AG04449 (cell line): ENCODE results near the gene NOC2L.
A peak's percentile ranks its signal among the peaks of the same experiment; 100 is the strongest.

ENCODE experiments used
- CTCF ChIA-PET: fragments of 350-600 bp; formaldehyde crosslinking; extraction: SDS; loops from one replicate; lab custom pipeline; 2021; ENCODE audit warnings: antibody characterized with exemption; lab: Yijun Ruan, JAX
- POLR2A ChIA-PET: fragments of 400-600, 350-600 bp; formaldehyde crosslinking; extraction: SDS; loops from one replicate; lab custom pipeline; 2020; ENCODE audit warnings: antibody characterized with exemption, inconsistent platforms; lab: Yijun Ruan, JAX
- DNase-seq: peaks from one replicate; pipeline ENCODE4 v3.0.0-alpha.2; 2010; ENCODE audit warnings: low read depth, low spot score
- H3K4me3 ChIP-seq: 2 replicates; pipeline ENCODE4 v1.5.1; 2011; ENCODE audit warnings: low read depth, mild to moderate bottlenecking, control low read depth, low read length
- TF ChIP-seq, protein P1 (sequence below): IDR thresholded peaks from one replicate; pipeline ENCODE4 v1.5.1; 2011; ENCODE audit warnings: mild to moderate bottlenecking, moderate library complexity, low read length, control low read depth, inconsistent platforms; ENCODE audit not compliant: insufficient read depth; ENCODE audit errors: missing control alignments

Gene NOC2L

GRCh38 chr1:941015-941587, 18.0 kb downstream of the NOC2L start:
- H3K4me3 ChIP-seq, result peak overlapping the region; percentile 15; the same call in 1 of the 2 replicates
- no peak for DNase-seq
- TF ChIP-seq, protein P1, sequence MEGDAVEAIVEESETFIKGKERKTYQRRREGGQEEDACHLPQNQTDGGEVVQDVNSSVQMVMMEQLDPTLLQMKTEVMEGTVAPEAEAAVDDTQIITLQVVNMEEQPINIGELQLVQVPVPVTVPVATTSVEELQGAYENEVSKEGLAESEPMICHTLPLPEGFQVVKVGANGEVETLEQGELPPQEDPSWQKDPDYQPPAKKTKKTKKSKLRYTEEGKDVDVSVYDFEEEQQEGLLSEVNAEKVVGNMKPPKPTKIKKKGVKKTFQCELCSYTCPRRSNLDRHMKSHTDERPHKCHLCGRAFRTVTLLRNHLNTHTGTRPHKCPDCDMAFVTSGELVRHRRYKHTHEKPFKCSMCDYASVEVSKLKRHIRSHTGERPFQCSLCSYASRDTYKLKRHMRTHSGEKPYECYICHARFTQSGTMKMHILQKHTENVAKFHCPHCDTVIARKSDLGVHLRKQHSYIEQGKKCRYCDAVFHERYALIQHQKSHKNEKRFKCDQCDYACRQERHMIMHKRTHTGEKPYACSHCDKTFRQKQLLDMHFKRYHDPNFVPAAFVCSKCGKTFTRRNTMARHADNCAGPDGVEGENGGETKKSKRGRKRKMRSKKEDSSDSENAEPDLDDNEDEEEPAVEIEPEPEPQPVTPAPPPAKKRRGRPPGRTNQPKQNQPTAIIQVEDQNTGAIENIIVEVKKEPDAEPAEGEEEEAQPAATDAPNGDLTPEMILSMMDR, result no peak
- ChIA-PET CTCF (interaction anchor here (1.3 to 7.6 kb wide), 7 partner anchors 11 to 42 kb away, joined by 3 to 67 read pairs (median 7); no protein-coding TSS in a partner anchor), POLR2A (interaction anchor here (0.8 kb wide), 1 partner anchor 26 kb away, joined by 3 read pairs; no protein-coding TSS in a partner anchor)

DNA sequence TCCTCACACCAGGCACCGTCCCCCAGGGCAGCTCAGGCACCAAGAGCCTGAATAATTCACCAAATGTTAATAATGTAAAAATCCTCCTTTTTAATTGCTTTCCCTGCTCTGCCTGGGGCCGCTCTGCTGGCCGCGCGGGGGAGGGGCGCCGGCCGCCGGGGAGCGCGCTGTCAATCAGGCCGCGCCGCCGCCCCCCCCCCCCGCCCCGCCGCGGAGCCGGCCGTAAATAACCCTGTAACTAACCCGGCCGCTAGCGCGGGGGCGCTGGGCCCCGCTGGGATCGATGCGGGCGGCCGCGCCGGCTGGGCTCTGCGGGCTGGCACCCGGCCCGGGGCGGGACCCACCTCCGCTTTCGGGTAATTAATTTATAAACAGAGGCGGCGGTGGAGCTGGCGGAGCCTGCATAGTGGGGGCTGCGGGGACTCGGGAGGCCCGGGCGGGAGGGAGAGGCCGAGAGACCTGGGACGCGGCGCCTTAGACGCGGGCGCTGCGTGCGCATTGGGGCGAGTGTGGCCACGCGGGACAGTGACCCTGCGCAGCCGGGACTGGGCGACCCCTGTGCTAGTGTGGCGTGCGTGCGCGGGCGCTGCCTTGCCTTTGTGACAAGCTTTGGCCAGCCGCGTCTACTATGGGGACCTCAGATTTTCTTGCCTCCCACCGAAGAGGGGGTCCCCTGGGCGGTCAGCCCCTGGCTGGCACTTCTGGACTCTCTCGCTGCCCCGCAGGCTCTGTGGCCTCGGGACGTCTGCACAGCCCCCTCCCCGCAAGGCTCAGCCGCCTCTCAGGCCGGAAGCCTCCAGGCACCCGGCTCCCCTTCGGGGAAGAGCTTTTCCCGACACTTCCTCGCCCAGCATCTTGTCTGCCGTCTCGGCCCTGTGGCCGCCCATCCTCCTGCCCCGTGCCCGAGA, 18.7 kb downstream of the NOC2L start:
- TF ChIP-seq, protein P1, result no peak
- ChIA-PET POLR2A (interaction anchor here (0.8 to 1.2 kb wide), 2 partner anchors 10 to 26 kb away, joined by 3 read pairs; no protein-coding TSS in a partner anchor), CTCF (interaction anchor here (1.3 to 7.6 kb wide), 6 partner anchors 12 to 43 kb away, joined by 3 to 67 read pairs (median 8); no protein-coding TSS in a partner anchor)
- no peak for DNase-seq
- H3K4me3 ChIP-seq, result peak overlapping the region; percentile 29

DNA sequence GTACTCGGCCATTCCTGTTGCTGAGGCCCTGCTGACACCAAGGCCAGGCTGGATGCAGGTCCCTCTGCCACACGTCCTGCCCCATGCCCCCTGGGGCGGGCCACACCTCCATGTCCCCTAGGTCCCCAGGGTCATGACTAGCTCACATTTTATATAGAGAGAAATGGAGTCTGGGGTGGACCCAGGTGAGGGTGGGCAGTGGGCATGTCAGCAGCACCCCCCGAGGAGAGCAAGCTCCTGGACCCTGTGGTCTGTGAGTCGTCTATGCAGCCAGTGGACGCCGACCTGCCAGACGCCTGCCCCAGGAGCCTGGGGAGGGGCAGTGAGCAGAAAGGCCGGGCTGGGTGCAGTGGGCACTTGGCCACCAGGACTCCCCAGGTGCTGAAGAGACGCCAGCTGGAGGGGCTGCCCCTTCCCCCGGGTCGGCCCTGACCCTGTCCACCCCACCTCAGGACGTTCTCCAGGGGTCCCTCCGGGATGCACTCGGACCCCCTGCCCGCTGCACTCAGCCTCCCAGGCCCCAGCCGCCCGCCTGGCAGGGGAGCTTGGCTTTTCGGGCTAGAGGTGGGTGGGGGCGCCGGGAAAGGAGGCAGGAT, 19.4 kb downstream of the NOC2L start:
- CTCF ChIA-PET, result interaction anchor here (1.3 to 7.6 kb wide), 7 partner anchors 11 to 44 kb away, joined by 3 to 67 read pairs (median 7); no protein-coding TSS in a partner anchor
- TF ChIP-seq, protein P1, result no peak
- POLR2A ChIA-PET, result interaction anchor here (1.2 kb wide), 1 partner anchor 9 kb away, joined by 3 read pairs; no protein-coding TSS in a partner anchor
- H3K4me3 ChIP-seq, result no peak overlapping the region
- no peak for DNase-seq

DNA sequence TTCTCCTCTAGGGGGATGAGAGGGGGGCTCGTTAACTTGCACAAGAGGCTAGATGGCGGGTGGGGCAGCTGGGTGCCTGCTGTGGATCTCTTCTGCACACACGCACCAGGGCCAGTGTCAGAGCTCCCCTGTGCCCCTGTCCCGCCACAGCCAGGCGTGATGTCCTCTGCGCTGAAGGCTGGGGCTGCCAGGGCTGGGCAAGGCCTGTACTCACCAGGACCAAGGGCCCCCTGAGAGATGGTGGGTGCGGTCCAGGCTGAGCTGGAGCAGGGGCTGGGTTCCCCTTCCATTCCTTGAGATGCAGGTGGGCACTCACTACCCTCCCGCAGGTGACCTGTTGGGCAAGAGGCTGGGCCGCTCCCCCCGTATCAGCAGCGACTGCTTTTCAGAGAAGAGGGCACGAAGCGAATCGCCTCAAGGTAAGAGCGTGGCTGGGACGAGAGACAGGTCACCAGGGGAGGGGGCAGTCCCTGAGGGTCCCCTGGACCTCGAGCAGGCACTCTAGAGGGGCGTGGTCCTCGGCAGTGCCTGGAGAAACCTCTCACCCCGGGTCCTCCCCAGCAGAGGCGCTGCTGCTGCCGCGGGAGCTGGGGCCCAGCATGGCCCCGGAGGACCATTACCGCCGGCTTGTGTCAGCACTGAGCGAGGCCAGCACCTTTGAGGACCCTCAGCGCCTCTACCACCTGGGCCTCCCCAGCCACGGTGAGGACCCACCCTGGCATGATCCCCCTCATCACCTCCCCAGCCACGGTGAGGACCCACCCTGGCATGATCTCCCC, 20.2 kb downstream of the NOC2L start:
- TF ChIP-seq, protein P1, result no peak
- no peak overlapping the region for H3K4me3 ChIP-seq
- ChIA-PET CTCF (interaction anchor here (0.9 to 7.6 kb wide), 6 partner anchors 8 to 45 kb away, joined by 3 to 67 read pairs (median 5); partner anchors contain the start of gene NOC2L), POLR2A (no interaction called here)
- DNase-seq, result no peak

- TF ChIP-seq, protein P1, result peak; percentile 66
- CTCF ChIA-PET, result interaction anchor here (0.9 to 7.6 kb wide), 7 partner anchors 9 to 46 kb away, joined by 3 to 67 read pairs (median 4); partner anchors contain the start of gene NOC2L
- DNase-seq, result no peak
- H3K4me3 ChIP-seq, result no peak overlapping the region
- POLR2A ChIA-PET, result no interaction called here
Measured at GRCh38 chr1:938088-938683, 20.9 kb downstream of the NOC2L start.
